ENCODE results near the gene NCBP3.
A peak's percentile ranks its signal among the peaks of the same experiment; 100 is the strongest.

The NCBP3 gene

GRCh38 chr17:3761036-3761917, 84.8 kb downstream of the NCBP3 start:
- DNase-seq (ENCODE audit: insufficient read length, low spot score) (no peak), FAIRE-seq (no peak)

GRCh38 chr17:3759597-3760216, 86.3 kb downstream of the NCBP3 start:
- FAIRE-seq, result no peak
- no peak for DNase-seq (ENCODE audit: insufficient read length, low spot score)

- DNase-seq (ENCODE audit: insufficient read length, low spot score) (no peak), FAIRE-seq (no peak)
These were observed 90.6 kb downstream of the NCBP3 start for GRCh38 chr17:3755335-3756030.

- no peak for FAIRE-seq
- DNase-seq (ENCODE audit: insufficient read length, low spot score), result peak; percentile 60
These were observed 91.3 kb downstream of the NCBP3 start for GRCh38 chr17:3754458-3755334.

- DNase-seq (ENCODE audit: insufficient read length, low spot score) (no peak), FAIRE-seq (no peak)
These were observed 92.0 kb downstream of the NCBP3 start for GRCh38 chr17:3754066-3754457.

GRCh38 chr17:3753624-3754023, 92.4 kb downstream of the NCBP3 start:
- no peak for FAIRE-seq
- DNase-seq (ENCODE audit: insufficient read length, low spot score), result no peak
